Measurements from ENCODE around the gene AK8.

The AK8 gene

DNA sequence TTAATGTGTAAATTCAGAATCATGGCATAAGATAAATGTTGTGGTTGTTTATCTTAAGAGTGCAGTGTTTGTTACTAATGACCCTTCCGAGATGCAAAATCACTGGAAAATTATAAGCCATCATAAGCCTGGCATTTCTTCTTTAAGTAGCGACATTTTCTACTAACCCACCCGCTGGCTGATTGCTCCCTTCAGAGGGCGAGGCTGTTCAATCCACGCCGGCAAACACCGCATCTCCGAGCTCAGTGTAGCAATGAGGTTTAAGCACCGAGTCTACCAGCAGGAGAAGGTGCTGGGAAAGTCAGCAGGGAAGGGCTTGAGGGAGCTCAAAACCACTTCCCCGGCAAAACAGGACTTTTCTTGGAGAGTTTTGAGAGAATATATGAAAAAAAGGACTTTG, 52.7 kb downstream of the AK8 start:
- DNase-seq (ENCODE audit: low read depth): no peak

GRCh38 chr9:132824951-132825350, 53.1 kb downstream of the AK8 start:
- DNase-seq (ENCODE audit: low read depth): no peak

DNA sequence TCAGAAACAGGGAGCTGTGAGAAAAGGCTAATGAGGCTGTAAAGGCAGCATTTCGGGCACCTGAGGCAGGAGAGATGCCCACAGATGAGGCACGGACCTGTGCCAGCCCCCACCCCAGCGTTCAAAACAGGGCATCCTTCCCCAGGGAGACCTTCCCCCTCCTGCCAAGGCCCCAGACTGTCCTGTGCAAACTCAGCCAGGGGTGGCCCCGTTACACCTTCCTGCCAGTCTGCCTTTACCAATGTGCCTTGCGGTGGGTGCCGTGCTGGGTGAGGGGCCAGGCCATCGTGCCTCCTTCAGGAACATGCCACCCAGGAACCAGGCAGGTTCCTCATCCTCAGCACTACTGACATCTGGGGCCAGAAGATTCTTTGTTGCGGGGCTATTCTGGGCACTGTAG, 53.9 kb downstream of the AK8 start:
- no peak for DNase-seq (ENCODE audit: low read depth)

DNA sequence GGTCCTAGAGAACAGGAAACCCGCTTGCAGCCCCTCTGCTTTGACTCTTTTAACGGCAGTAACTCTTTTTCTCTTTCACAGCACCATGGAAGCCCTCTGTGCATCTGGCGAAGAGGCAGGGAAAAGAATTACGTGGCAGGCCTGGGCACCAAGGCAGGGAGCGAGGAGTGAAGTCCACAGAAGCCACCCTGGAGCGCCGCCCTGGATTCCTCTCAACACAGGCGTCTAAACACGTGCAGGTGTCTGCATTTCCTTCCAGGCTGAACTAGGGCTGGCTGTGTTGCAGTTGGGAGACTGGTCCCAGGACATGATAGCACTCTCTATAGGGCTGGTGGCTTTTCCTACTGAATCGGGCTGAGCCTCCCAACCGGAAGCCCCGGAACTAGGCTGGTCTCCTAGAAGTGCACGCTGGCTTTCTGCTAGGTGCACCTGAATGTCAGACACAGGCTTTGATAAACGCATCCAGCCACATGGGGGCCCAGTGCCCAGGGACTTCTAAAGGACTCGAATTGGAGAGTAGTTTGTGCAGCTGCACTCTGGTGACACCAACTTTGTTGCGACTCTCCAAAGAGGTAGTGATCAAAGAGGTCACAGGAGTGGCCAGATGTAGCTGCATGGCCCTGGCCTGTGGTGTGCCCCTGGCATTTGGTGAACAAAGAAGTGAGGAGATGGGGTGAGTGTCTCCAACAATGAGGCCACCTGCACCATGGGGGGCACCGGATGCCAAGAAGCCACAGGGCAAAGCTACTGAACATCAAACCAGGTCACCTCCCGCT, 54.5 kb downstream of the AK8 start:
- DNase-seq (ENCODE audit: low read depth): no peak

GRCh38 chr9:132820169-132820944, 57.7 kb downstream of the AK8 start:
- no peak for DNase-seq (ENCODE audit: low read depth)

DNA sequence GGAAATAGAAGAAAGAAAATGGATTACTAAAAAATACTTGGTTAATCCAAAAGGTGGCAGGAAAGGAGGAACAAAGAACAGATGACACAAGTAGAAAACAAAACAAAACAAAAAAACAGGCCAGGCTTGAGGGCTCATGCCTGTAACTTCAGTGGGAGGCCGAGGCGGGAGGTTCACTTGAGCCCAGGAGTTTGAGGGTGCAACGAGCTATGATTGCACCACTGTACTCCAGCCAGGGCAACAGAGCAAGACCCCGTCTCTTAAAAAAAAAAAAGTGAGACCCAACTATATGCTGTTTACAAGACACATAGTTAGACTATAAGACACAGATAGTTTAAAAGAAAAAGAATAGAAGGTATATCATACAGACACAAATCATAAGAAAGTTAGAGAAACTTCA, 59.5 kb downstream of the AK8 start:
- DNase-seq (ENCODE audit: low read depth): no peak

- DNase-seq (ENCODE audit: low read depth): no peak
Measured at GRCh38 chr9:132814937-132815336, 63.1 kb downstream of the AK8 start.

- no peak for DNase-seq (ENCODE audit: low read depth)
Measured at GRCh38 chr9:132813115-132813771, 64.8 kb downstream of the AK8 start.

- no peak for DNase-seq (ENCODE audit: low read depth)
Measured at GRCh38 chr9:132811985-132812384, 66.1 kb downstream of the AK8 start.

DNA sequence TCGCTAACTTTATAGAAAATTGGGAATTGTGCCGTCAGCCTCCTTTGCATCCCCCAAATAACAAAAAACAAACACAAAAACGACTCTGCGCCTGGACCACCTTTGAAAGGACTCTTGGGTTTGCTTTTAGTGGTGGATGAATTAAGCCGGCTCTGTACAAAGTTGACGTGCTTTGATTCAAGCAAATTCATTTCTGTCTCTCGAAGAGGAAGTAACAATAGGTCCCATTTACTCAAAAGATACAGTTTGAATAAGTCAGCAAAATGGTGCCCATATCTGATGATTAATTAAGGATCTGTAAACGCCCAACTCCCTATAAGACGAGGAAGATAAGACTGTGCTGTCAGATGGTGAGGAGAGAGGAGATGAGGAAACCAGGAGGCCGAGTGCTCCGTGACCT, 67.8 kb downstream of the AK8 start:
- no peak for DNase-seq (ENCODE audit: low read depth)

- no peak for DNase-seq (ENCODE audit: low read depth)
Measured at GRCh38 chr9:132809677-132810271, 68.3 kb downstream of the AK8 start.

- no peak for DNase-seq (ENCODE audit: low read depth)
Measured at GRCh38 chr9:132808645-132809044, 69.4 kb downstream of the AK8 start.

DNA sequence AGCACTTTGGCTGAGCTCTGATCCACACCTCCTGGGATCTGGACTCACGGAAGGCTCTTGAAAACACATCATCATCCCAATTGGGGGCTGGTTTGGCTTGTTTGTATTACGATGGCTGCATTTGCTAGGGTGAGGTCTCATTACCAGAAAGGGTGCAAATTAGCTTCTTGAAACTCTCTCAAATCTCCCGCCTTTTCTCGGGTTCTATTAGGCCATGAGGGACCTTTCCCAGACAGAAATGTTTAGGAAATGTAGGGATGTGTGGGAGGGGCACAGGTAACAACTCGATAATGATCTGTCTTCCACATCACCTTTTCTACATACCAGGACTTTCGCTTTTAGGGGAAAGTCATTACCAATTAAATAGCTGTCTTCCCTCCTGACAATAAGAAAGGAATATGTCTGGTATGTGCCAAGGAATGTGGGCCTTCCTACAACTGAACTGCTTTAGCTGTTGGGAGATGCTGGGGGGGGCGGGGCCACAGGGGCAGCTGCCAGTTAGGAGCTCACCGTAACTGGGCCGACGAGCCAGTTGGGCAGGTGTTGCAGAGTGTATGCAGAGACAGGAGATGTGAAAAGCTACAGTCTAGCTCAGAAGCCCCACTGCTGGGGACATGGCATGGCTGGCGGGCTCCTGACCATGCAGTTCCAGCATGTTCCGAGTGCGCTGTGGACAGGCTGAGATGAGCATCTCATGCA, 71.2 kb downstream of the AK8 start:
- DNase-seq (ENCODE audit: low read depth): no peak

DNA sequence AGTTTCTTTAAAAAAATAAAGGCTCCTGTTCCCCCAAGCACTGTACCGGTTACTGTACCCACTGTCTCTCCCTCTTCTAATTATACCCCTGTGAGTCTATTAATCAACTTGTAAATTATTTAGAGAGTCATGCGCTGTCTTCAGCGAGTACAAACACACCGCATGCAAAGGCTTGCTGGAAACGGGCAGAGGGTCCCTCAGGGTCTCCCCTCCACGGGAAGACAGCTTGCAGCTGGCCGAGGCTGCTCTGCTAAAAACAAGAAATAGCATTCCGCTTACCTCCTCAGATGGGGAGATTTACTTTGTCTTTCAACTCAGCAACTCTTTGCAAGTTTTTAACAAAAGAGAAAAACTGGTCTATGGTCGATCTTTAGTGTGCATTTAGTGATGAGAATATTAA, 71.8 kb downstream of the AK8 start:
- no peak for DNase-seq (ENCODE audit: low read depth)

DNA sequence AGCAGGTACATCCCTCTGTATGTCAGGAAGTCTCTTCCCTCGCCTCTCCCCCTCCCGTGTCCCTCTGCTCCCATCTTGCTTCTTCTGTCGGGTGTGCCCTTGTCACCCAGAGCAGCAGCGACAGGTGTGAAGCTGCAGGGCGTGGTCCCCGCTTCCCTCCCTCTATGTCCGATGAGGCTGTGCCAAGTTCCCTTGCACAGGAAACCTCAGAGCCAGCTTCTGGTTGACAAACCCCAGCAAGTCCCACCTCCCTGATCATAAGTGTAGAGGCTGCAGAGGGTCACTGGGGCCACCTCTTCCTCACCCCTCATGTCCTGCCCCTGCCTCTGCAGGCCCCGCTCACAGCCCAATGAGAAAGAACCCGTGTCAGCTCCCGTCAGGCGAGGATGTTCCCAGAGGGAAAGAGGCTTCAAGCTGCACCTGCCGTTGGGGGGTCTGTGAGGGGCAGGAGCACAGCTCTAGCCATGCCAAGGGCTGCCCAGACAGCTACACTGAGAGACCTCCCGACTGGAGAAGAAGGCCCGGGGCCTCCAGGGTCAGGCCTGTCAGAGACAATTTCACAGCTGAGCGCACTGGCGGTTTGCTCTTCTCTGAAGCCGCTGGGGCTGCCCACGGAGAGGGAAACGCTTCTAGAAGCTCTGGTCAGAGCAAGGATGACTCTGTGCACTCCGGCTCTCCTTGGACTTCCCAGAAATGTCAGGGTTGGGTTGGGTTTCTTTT, 73.3 kb downstream of the AK8 start:
- no peak for DNase-seq (ENCODE audit: low read depth)

- DNase-seq (ENCODE audit: low read depth): no peak
Measured at GRCh38 chr9:132802121-132802795, 75.8 kb downstream of the AK8 start.

DNA sequence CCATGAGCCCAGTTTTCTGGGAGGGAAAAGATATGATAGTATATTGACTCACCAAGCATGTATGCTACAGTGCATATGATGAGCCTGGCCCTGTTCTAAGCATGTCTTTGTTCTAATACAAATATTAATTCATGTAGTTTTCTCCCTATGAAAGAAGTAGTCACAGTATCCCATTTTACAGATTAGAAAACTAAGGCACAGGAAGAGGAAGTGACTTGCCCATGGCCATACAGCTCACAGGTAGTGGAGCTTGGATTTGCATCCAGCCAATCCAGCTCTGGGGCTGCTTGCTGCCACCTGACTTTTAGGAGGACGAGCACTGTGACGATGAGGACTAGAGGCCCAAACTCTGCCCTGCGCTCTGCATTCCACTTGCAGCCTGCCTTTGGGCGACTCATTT, 76.4 kb downstream of the AK8 start:
- no peak for DNase-seq (ENCODE audit: low read depth)

DNA sequence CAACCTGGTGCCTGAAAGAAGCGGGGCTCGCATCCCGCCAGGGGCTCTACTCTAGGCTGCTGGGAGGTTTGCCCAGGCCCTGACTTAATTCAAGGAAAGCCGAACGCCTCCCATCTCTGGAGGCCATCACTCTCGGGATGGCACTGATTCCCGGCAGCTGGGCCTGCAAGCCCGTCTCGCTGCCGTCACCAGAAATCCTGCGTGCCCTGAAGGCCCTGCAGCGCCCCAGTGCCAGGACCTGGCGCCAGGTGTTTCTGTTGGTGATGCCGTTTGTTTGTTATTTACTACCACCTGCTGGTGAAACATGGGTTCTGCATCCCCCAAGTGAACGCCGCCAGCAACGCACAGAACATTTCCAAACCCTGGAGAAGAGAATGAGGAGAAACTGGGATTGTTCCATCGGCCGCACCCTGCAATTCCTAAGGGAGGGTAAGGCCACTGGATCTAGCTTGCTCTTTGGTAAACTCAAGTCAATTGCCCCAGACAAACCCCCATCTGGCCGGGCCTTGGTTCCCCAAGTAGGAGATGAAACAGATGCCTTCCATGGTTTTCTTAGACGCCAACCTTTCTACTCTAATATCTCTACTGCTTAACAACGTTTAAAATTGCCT, 77.9 kb downstream of the AK8 start:
- DNase-seq (ENCODE audit: low read depth): peak; percentile 36

GRCh38 chr9:132798817-132799790, 79.0 kb downstream of the AK8 start:
- no peak for DNase-seq (ENCODE audit: low read depth)
